Loucy (cell line): Measurements from ENCODE around the gene SLC6A11.

Experiments used
- EZH2phosphoT487 ChIP-seq: fragments of 200-600 bp; IDR thresholded peaks from 2 replicates; pipeline ENCODE4 v1.6.1; 2018; ENCODE audit warnings: antibody characterized with exemption, mild to moderate bottlenecking, moderate library complexity, borderline replicate concordance
- TF ChIP-seq, protein P1 (sequence below): fragments of 200-600 bp; sonication (generic); conservative IDR thresholded peaks from 2 replicates; pipeline ENCODE4 v1.5.1; 2014; ENCODE audit warnings: mild to moderate bottlenecking, antibody characterized with exemption, low read length

GRCh38 chr3:10972072-10972782 lies 156.2 kb downstream of the SLC6A11 start:
- TF ChIP-seq, protein P1, sequence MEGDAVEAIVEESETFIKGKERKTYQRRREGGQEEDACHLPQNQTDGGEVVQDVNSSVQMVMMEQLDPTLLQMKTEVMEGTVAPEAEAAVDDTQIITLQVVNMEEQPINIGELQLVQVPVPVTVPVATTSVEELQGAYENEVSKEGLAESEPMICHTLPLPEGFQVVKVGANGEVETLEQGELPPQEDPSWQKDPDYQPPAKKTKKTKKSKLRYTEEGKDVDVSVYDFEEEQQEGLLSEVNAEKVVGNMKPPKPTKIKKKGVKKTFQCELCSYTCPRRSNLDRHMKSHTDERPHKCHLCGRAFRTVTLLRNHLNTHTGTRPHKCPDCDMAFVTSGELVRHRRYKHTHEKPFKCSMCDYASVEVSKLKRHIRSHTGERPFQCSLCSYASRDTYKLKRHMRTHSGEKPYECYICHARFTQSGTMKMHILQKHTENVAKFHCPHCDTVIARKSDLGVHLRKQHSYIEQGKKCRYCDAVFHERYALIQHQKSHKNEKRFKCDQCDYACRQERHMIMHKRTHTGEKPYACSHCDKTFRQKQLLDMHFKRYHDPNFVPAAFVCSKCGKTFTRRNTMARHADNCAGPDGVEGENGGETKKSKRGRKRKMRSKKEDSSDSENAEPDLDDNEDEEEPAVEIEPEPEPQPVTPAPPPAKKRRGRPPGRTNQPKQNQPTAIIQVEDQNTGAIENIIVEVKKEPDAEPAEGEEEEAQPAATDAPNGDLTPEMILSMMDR = no peak
- TF ChIP-seq EZH2phosphoT487 = no peak
